K562 (cell line): Measurements from ENCODE around the gene SLC29A2. TPM values are rescaled to one million over a fixed set of nuclear protein-coding genes. Genes with fewer than 3 reads are reported as not detected.

Experiments
- GTF2F1 ChIP-seq: IDR thresholded peaks from 2 replicates; pipeline ENCODE4 v1.6.1; 2011; ENCODE audit warnings: low read depth, low read length, improper control_type of control experiment
- MCM5 ChIP-seq: fragments of 450-650 bp; IDR thresholded peaks from 2 replicates; pipeline ENCODE4 v1.6.1; 2016; ENCODE audit warnings: low read depth
- MYBL2 ChIP-seq, 2 experiments: fragments of 450-650 bp in 1 of 2; sonication (generic) in 1 of 2; formaldehyde crosslinking in 1 of 2; IDR thresholded peaks; 2 replicates each; pipeline versions ENCODE4 v1.6.1 to v1.8.1; 2017 to 2022; ENCODE audit warnings: borderline replicate concordance in 1 of 2, inconsistent platforms in 1 of 2, low read depth in 1 of 2, mild to moderate bottlenecking in 1 of 2, missing genetic modification reagents in 1 of 2, moderate library complexity in 1 of 2
- MYNN ChIP-seq, 2 experiments: sonication (generic); formaldehyde crosslinking in 1 of 2; IDR thresholded peaks; 2 replicates each; pipeline versions ENCODE4 v1.5.0 to v1.6.1; 2016 to 2020; ENCODE audit warnings: antibody characterized with exemption in 1 of 2, missing genetic modification reagents in 1 of 2
- NEUROD1 ChIP-seq: fragments of 150-350 bp; IDR thresholded peaks from 2 replicates; pipeline ENCODE4 v1.6.1; 2014; ENCODE audit warnings: borderline replicate concordance, low read length, low read depth; ENCODE audit not compliant: partially characterized antibody
- POLR2A ChIP-seq: fragments of 450-650 bp; conservative IDR thresholded peaks from 2 replicates; pipeline ENCODE4 v1.6.1; 2016
- POLR2B ChIP-seq: fragments of 450-650 bp; IDR thresholded peaks from 2 replicates; pipeline ENCODE4 v1.6.1; 2018; ENCODE audit warnings: low read depth; ENCODE audit not compliant: partially characterized antibody
- PTBP1 ChIP-seq: fragments of 200-400 bp; formaldehyde crosslinking; IDR thresholded peaks from 2 replicates; pipeline ENCODE4 v1.6.1; 2017; ENCODE audit warnings: low read depth, low read length
- RBM14 ChIP-seq: fragments of 200-400 bp; formaldehyde crosslinking; IDR thresholded peaks from 2 replicates; pipeline ENCODE4 v1.6.1; 2018; ENCODE audit warnings: low read depth, mild to moderate bottlenecking, low read length, moderate library complexity, borderline replicate concordance; ENCODE audit not compliant: insufficient read depth
- SRSF7 ChIP-seq: fragments of 200-400 bp; formaldehyde crosslinking; optimal IDR thresholded peaks from 2 replicates; pipeline ENCODE3; 2017; ENCODE audit warnings: mild to moderate bottlenecking, low read depth, low read length
- ZNF3 ChIP-seq: fragments of 250-450 bp; sonication (Bioruptor Pico); IDR thresholded peaks from 2 replicates; pipeline ENCODE4 v1.5.0; 2021; ENCODE audit warnings: mild to moderate bottlenecking, moderate library complexity
- ZNF444 ChIP-seq: fragments of 250-450 bp; sonication (Bioruptor Pico); IDR thresholded peaks from 2 replicates; pipeline ENCODE4 v1.4.0; 2020; ENCODE audit warnings: mild to moderate bottlenecking, moderate library complexity
- polyA plus RNA-seq, 8 experiments: library from polyadenylated mRNA; depleted of rRNA in 4 of 8; stranded (reverse) in 5 of 8; unstranded in 3 of 8; fragments of >200 nt; fragmentation: Nextera tagmentation in 2 of 8; fragmentation: Illumina TruSeq in 1 of 8; extraction: Ambion mirVana in 2 of 8; extraction: Trizol in 1 of 8; gene quantifications; 2 replicates each; pipeline versions ENCODE4 v1.2.1 to v1.2.3, GENCODE V29; 2011 to 2014; ENCODE audit warnings: inconsistent platforms in 1 of 8, missing spikeins in 1 of 8
- total RNA-seq, 7 experiments: library from RNA; depleted of rRNA in 6 of 7; stranded (reverse); fragments of >200 nt in 6 of 7; fragmentation: Illumina TruSeq in 2 of 7; extraction: Trizol in 2 of 7; gene quantifications; 2 replicates each; pipeline versions ENCODE4 v1.2.1 to v1.2.3, GENCODE V29; 2011 to 2021; ENCODE audit warnings: low replicate concordance in 1 of 7
- TF ChIP-seq, protein P1 (sequence below): fragments of 200-600 bp; sonication (generic); IDR thresholded peaks from one replicate; pipeline ENCODE4 v1.6.1; 2012; ENCODE audit warnings: mild to moderate bottlenecking, low read depth, low read length, inconsistent platforms
- TF ChIP-seq, protein P2 (sequence below): fragments of 450-650 bp; conservative IDR thresholded peaks from 2 replicates; pipeline ENCODE4 v1.6.1; 2016; ENCODE audit warnings: missing genetic modification characterization, low read depth, mild to moderate bottlenecking, control low read depth, missing compliant biosample characterization

The SLC29A2 gene
- total and polyA plus RNA-seq, 9 of the 15 experiments (the other 6 are each of a cell fraction or from before 2014, with no cell fraction given) = 2.4 to 48.6 (median 14.2) TPM

DNA sequence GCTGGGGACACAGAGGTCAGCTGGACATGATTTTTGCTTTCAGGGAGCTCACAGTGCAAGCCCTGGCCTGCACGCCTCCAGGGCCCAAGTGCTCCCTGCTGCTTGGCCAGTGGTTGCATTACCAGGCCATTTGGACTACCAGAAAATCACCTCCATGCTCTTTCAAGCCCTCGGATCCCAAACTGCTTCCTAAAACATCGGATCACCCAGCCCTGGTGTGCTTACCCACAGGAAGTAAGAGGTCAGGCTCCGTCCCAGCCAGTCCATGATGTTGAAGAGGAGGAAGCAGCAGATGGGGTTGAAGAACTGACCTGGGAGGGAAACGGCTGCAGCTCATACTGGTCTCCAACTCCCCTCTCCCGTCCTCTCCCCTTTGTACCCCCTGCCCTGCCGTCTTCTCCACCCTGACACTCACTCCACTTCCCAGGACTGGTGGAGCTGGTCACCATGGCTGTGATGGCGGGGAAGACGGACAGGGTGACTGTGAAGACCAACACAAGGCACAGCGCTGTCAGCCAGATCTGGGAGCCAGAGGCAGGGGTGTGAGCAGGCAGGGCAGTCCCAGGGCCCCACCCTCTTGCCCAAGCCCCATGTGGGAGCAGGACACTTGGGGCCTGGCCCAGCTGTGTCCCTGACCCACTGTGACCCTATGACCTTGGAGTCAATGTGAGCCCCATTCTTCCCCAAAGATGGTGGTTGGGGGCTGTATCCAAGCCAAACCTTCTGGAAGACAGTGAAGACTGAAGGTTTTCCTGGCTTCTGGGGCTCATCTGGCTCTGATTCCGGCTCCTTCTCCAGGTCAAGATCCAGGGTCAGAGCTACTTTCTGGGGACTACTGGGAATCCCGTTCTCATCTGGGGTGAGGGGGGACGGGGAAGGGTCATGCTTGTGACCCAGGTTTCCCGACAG, 5.6 kb downstream of the SLC29A2 start (continued):
- TF ChIP-seq, protein P1, sequence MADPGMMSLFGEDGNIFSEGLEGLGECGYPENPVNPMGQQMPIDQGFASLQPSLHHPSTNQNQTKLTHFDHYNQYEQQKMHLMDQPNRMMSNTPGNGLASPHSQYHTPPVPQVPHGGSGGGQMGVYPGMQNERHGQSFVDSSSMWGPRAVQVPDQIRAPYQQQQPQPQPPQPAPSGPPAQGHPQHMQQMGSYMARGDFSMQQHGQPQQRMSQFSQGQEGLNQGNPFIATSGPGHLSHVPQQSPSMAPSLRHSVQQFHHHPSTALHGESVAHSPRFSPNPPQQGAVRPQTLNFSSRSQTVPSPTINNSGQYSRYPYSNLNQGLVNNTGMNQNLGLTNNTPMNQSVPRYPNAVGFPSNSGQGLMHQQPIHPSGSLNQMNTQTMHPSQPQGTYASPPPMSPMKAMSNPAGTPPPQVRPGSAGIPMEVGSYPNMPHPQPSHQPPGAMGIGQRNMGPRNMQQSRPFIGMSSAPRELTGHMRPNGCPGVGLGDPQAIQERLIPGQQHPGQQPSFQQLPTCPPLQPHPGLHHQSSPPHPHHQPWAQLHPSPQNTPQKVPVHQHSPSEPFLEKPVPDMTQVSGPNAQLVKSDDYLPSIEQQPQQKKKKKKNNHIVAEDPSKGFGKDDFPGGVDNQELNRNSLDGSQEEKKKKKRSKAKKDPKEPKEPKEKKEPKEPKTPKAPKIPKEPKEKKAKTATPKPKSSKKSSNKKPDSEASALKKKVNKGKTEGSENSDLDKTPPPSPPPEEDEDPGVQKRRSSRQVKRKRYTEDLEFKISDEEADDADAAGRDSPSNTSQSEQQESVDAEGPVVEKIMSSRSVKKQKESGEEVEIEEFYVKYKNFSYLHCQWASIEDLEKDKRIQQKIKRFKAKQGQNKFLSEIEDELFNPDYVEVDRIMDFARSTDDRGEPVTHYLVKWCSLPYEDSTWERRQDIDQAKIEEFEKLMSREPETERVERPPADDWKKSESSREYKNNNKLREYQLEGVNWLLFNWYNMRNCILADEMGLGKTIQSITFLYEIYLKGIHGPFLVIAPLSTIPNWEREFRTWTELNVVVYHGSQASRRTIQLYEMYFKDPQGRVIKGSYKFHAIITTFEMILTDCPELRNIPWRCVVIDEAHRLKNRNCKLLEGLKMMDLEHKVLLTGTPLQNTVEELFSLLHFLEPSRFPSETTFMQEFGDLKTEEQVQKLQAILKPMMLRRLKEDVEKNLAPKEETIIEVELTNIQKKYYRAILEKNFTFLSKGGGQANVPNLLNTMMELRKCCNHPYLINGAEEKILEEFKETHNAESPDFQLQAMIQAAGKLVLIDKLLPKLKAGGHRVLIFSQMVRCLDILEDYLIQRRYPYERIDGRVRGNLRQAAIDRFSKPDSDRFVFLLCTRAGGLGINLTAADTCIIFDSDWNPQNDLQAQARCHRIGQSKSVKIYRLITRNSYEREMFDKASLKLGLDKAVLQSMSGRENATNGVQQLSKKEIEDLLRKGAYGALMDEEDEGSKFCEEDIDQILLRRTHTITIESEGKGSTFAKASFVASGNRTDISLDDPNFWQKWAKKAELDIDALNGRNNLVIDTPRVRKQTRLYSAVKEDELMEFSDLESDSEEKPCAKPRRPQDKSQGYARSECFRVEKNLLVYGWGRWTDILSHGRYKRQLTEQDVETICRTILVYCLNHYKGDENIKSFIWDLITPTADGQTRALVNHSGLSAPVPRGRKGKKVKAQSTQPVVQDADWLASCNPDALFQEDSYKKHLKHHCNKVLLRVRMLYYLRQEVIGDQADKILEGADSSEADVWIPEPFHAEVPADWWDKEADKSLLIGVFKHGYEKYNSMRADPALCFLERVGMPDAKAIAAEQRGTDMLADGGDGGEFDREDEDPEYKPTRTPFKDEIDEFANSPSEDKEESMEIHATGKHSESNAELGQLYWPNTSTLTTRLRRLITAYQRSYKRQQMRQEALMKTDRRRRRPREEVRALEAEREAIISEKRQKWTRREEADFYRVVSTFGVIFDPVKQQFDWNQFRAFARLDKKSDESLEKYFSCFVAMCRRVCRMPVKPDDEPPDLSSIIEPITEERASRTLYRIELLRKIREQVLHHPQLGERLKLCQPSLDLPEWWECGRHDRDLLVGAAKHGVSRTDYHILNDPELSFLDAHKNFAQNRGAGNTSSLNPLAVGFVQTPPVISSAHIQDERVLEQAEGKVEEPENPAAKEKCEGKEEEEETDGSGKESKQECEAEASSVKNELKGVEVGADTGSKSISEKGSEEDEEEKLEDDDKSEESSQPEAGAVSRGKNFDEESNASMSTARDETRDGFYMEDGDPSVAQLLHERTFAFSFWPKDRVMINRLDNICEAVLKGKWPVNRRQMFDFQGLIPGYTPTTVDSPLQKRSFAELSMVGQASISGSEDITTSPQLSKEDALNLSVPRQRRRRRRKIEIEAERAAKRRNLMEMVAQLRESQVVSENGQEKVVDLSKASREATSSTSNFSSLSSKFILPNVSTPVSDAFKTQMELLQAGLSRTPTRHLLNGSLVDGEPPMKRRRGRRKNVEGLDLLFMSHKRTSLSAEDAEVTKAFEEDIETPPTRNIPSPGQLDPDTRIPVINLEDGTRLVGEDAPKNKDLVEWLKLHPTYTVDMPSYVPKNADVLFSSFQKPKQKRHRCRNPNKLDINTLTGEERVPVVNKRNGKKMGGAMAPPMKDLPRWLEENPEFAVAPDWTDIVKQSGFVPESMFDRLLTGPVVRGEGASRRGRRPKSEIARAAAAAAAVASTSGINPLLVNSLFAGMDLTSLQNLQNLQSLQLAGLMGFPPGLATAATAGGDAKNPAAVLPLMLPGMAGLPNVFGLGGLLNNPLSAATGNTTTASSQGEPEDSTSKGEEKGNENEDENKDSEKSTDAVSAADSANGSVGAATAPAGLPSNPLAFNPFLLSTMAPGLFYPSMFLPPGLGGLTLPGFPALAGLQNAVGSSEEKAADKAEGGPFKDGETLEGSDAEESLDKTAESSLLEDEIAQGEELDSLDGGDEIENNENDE = no peak
- TF ChIP-seq MYBL2 (IDR thresholded peaks at IDR 0.05; ENCODE audit: low read depth) (no peak), MYBL2 (CRISPR knock-in tag; IDR thresholded peaks at IDR 0.05; ENCODE audit: borderline replicate concordance) (no peak), ZNF3 (CRISPR knock-in tag) (no peak), PTBP1 (0 out of 2 replicates have a peak, but pooled peaks have one; percentile 39), MYNN (IDR thresholded peaks at IDR 0.05) (peak; percentile 53; the same call in 1 of the 2 replicates), MYNN (CRISPR knock-in tag; IDR thresholded peaks at IDR 0.05) (no peak), POLR2B (peak; percentile 39), SRSF7 (no peak), POLR2A (peak; percentile 63), RBM14 (no peak), MCM5 (no peak), GTF2F1 (no peak), NEUROD1 (no peak), ZNF444 (CRISPR knock-in tag) (no peak)
- TF ChIP-seq, protein P2, sequence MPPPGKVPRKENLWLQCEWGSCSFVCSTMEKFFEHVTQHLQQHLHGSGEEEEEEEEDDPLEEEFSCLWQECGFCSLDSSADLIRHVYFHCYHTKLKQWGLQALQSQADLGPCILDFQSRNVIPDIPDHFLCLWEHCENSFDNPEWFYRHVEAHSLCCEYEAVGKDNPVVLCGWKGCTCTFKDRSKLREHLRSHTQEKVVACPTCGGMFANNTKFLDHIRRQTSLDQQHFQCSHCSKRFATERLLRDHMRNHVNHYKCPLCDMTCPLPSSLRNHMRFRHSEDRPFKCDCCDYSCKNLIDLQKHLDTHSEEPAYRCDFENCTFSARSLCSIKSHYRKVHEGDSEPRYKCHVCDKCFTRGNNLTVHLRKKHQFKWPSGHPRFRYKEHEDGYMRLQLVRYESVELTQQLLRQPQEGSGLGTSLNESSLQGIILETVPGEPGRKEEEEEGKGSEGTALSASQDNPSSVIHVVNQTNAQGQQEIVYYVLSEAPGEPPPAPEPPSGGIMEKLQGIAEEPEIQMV (tag) = no peak
